ENCODE results near the gene SLC39A1. TPM values are rescaled to one million over a fixed set of nuclear protein-coding genes. Genes with fewer than 3 reads are reported as not detected.
A peak's percentile ranks its signal among the peaks of the same experiment; 100 is the strongest.

The SLC39A1 gene
- total and polyA plus RNA-seq, 11 donors = 31.6 to 163 (median 48.4) TPM

DNA sequence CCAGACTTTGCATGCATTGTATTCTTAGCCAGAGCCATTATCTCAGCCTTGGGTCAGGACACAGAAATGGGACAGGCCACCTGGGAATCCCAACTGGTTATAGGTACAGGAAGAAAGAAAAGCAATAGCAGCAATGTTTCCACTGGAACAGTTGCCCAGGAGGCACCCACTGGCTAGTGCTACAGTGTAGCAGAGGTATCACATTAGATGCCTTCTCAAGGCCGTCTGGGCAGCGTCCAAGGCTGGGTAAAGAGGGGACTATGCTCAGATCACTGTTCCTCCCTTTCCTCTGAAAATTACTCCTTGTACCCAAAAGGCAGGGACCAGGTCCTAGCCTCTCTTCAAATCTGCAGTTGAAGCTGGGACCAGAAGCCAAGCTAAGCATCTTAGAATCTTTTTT is 7.0 kb upstream of the SLC39A1 start:
- peaks cover 0 to 28% (median 25%) of the 10 kb centered on the region in 9 donors for H3K36me3 ChIP-seq
- H3K27me3 ChIP-seq = no peaks in the 10 kb centered on the region
- intact Hi-C loops (cut with DNase I) = no loop called here
- TF ChIP-seq, protein P1, sequence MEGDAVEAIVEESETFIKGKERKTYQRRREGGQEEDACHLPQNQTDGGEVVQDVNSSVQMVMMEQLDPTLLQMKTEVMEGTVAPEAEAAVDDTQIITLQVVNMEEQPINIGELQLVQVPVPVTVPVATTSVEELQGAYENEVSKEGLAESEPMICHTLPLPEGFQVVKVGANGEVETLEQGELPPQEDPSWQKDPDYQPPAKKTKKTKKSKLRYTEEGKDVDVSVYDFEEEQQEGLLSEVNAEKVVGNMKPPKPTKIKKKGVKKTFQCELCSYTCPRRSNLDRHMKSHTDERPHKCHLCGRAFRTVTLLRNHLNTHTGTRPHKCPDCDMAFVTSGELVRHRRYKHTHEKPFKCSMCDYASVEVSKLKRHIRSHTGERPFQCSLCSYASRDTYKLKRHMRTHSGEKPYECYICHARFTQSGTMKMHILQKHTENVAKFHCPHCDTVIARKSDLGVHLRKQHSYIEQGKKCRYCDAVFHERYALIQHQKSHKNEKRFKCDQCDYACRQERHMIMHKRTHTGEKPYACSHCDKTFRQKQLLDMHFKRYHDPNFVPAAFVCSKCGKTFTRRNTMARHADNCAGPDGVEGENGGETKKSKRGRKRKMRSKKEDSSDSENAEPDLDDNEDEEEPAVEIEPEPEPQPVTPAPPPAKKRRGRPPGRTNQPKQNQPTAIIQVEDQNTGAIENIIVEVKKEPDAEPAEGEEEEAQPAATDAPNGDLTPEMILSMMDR (IDR thresholded peaks at IDR 0.05) = no peak
- no peak for TF ChIP-seq POLR2A (IDR thresholded peaks at IDR 0.05)
- no peak for ATAC-seq
- H3K4me3 ChIP-seq = no peak overlapping the region
- peaks cover 0 to 50% (median 20%) of the 10 kb centered on the region in 12 donors for H3K4me1 ChIP-seq
- no peak overlapping the region for H3K27ac ChIP-seq
- WGBS, 4 donors = 76 to 92% (median 86%) methylated on average over 2 of the region's 2 CpGs
- H3K9me3 ChIP-seq = no peaks in the 10 kb centered on the region
- no peak for DNase-seq

- H3K27ac ChIP-seq = no peak overlapping the region
- intact Hi-C loops (cut with DNase I) = loop anchor here in 1 of 10 donors (5.0 kb wide), 2 partner anchors 177 to 292 kb away; partner anchors contain the start of gene NPR1
- WGBS, 4 donors = 79 to 94% (median 91%) methylated on average over 2 of the region's 2 CpGs; no CpG with 5 or more reads in 1 of the 4 donors
Observed at GRCh38 chr1:153968972-153969371, 5.6 kb upstream of the SLC39A1 start.

DNA sequence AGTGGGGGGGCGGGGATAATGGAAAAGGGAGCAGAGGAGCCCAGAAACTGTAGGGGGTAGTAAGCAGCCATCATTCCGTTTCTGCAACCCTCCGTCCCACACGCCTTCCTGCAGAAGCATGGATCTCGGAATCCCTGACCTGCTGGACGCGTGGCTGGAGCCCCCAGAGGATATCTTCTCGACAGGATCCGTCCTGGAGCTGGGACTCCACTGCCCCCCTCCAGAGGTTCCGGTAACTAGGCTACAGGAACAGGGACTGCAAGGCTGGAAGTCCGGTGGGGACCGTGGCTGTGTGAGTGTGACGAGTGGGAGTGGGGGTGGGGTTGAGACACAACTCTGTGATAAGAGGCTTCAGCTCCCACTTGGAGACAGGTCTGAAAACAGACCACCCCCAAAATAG is 5.1 kb upstream of the SLC39A1 start:
- no peaks in the 10 kb centered on the region for H3K27me3 ChIP-seq
- 4 to 9% (median 6%) methylated on average over 11 to 13 of the region's 13 CpGs for WGBS, 4 donors
- H3K27ac ChIP-seq = peak overlapping the region in 5 of 12 donors; percentile 30 to 96 (median 93)
- TF ChIP-seq, protein P1 (IDR thresholded peaks at IDR 0.05) = no peak
- no peak for TF ChIP-seq POLR2A (IDR thresholded peaks at IDR 0.05)
- intact Hi-C loops (cut with DNase I) = loop anchor here in 1 of 10 donors (5.0 kb wide), 2 partner anchors 176 to 291 kb away; partner anchors contain the start of gene NPR1
- no peak for ATAC-seq
- no peaks in the 10 kb centered on the region for H3K9me3 ChIP-seq
- H3K4me1 ChIP-seq = peaks cover 0 to 53% (median 27%) of the 10 kb centered on the region in 12 donors
- H3K4me3 ChIP-seq = peak overlapping the region in 11 of 12 donors; percentile 57 to 84 (median 65)
- no peak for DNase-seq
- peaks cover 0 to 9% (median 6%) of the 10 kb centered on the region in 9 donors for H3K36me3 ChIP-seq

More at GRCh38 chr1:153968972-153969371, 5.6 kb upstream of the SLC39A1 start:
- ATAC-seq = no peak
- DNase-seq = no peak
- TF ChIP-seq, protein P1 (IDR thresholded peaks at IDR 0.05) = no peak
- no peak for TF ChIP-seq POLR2A (IDR thresholded peaks at IDR 0.05)
- Histone ChIP-seq H3K9me3 (no peaks in the 10 kb centered on the region), H3K27me3 (no peaks in the 10 kb centered on the region), H3K4me3 (peak overlapping the region in 3 of 12 donors; percentile 64 to 78 (median 68)), H3K36me3 (peaks cover 0 to 14% (median 11%) of the 10 kb centered on the region in 9 donors), H3K4me1 (peaks cover 0 to 51% (median 25%) of the 10 kb centered on the region in 12 donors)

DNA sequence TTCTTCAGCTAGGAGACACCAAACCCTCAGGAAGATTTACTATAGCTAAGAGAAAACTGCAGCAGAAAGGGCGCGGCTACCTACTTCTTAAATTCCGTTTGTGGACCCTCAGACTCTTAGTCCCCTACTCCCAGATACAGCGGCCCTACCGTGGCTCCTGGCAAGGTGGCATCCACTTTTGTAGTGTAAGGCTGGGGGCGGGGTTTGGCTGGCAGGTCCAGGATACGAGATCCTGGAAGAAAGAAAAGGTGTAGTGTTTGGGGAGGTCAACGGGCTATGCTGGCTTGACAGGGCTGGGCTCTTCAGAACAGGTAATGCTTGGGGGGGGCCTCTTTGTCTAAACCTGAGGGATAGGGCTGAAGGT is 4.6 kb upstream of the SLC39A1 start:
- peak overlapping the region; percentile 87 to 99 (median 95) for H3K27ac ChIP-seq
- peaks cover 0 to 4% (median 2%) of the 10 kb centered on the region in 9 donors for H3K36me3 ChIP-seq
- no peaks in the 10 kb centered on the region for H3K27me3 ChIP-seq
- intact Hi-C loops (cut with DNase I) = loop anchor here in 1 of 10 donors (1.0 to 5.0 kb wide), 3 partner anchors 9 to 291 kb away; partner anchors contain the start of genes JTB and NPR1
- no peaks in the 10 kb centered on the region for H3K9me3 ChIP-seq
- H3K4me3 ChIP-seq = peak overlapping the region; percentile 42 to 84 (median 64)
- 2 to 7% (median 3%) methylated on average over 8 of the region's 8 CpGs for WGBS, 4 donors
- peaks cover 0 to 53% (median 29%) of the 10 kb centered on the region in 12 donors for H3K4me1 ChIP-seq
- TF ChIP-seq, protein P1 (IDR thresholded peaks at IDR 0.05) = no peak
- TF ChIP-seq POLR2A (IDR thresholded peaks at IDR 0.05) = no peak
- DNase-seq (peak in 1 of 5 donors; percentile 49), ATAC-seq (no peak)
